ENCODE results near the gene C1orf94.

- TF ChIP-seq REST (IDR thresholded peaks at IDR 0.05; ENCODE audit: borderline replicate concordance), result no peak
- TF ChIP-seq CTCF (IDR thresholded peaks at IDR 0.05; ENCODE audit: poor library complexity, severe bottlenecking), result no peak
- TF ChIP-seq EP300 (conservative IDR thresholded peaks at IDR 0.05; ENCODE audit: poor library complexity, severe bottlenecking), result no peak
- no peak for TF ChIP-seq SMC3 (conservative IDR thresholded peaks at IDR 0.05; ENCODE audit: poor library complexity)
- no peak for TF ChIP-seq POLR2AphosphoS5 (IDR thresholded peaks at IDR 0.05)
These were observed 69.3 kb downstream of the C1orf94 start for GRCh38 chr1:34245967-34246366.

All from neural cell (in vitro differentiated cells).